ENCODE measurements around the gene MTR.

DNA sequence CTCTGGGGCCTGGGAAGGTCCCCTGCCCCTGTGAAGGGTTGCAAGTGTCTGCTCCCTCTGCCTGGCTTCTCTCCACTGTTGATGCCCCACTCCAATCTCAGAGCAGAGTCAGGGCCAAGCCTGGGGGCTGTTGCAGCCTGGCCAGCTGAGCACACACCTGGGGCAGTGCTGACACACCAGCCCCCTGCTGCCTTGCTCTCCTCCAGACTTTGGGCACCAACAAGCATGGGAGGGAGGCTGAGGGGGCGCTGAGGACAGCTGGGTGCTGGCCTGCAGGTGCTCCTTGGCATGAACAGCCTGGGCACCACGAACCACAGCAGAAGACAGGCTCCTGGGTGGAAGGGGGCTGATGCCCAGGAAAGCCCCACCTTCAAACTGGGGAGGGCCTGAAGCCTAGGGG, 9.6 kb upstream of the MTR start:
- TF ChIP-seq, protein P1, sequence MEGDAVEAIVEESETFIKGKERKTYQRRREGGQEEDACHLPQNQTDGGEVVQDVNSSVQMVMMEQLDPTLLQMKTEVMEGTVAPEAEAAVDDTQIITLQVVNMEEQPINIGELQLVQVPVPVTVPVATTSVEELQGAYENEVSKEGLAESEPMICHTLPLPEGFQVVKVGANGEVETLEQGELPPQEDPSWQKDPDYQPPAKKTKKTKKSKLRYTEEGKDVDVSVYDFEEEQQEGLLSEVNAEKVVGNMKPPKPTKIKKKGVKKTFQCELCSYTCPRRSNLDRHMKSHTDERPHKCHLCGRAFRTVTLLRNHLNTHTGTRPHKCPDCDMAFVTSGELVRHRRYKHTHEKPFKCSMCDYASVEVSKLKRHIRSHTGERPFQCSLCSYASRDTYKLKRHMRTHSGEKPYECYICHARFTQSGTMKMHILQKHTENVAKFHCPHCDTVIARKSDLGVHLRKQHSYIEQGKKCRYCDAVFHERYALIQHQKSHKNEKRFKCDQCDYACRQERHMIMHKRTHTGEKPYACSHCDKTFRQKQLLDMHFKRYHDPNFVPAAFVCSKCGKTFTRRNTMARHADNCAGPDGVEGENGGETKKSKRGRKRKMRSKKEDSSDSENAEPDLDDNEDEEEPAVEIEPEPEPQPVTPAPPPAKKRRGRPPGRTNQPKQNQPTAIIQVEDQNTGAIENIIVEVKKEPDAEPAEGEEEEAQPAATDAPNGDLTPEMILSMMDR (conservative IDR thresholded peaks at IDR 0.05 in 1 of 2, IDR thresholded peaks at IDR 0.05 in 1 of 2; ENCODE audit: extremely low read depth in 1 of 2, insufficient read depth in 1 of 2, low read depth in 1 of 2, low read length in 2 of 2) = no peak
- TF ChIP-seq EZH2 (IDR thresholded peaks at IDR 0.05; ENCODE audit: borderline replicate concordance, low read length) = no peak

All from mammary epithelial cell (primary cell).